ENCODE data around the gene NOMO2. TPM values are rescaled to one million over a fixed set of nuclear protein-coding genes. Genes with fewer than 3 reads are reported as not detected.
"Not testable (repeated sequence)": the region's sequence is repeated elsewhere in the genome, so short reads cannot be mapped to it uniquely, and the experiment has no call there.

The NOMO2 gene
- polyA plus RNA-seq, 1 experiment: 274 TPM

GRCh38 chr16:18571307-18571850 lies 9.5 kb upstream of the NOMO2 start:
- H3K27me3 ChIP-seq (ENCODE audit: control insufficient read depth, insufficient read depth, low read length); H3K36me3 ChIP-seq (ENCODE audit: control insufficient read depth, insufficient read depth, low read length); CTCF ChIA-PET; H3K4me3 ChIP-seq (ENCODE audit: low read depth, low read length); POLR2A ChIA-PET; DNase-seq (ENCODE audit: low read depth): not testable (repeated sequence)

DNA sequence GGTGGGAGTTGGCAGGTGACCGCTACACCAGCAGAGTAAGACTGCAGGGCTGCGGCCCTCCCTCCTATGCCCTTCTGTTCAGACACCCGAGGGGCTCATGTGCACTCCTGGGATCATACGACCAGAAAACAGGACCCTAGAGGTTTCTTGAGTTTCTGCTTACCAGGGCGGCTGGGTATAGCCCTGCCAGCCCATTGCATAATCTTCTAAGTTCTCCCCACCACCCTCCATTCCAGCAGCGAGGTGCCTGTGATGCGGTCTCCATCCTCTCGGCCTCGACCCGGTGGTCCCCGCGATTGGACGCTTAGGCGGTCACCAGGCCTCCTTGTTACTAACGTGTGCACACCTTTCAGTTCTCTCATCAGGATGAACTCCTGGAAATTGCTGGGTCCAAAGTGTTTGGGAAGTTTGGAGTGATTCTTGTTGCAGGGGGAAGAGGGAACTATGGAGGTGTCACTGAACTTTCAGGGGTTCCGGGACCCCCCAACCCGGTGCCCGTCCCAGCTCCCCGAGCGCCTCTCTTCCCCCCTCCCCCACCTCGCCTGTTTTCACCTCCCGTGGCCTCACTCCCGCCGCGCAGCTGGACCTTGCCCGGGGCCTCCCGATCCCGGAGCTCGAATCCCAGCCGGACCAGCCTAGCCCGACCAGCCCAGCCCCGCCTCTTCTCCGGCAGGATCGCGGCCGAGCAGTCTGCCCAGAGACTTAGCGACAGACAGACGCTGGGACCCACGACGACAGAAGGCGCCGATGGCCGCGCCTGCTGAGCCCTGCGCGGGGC lies 8.8 kb upstream of the NOMO2 start:
- peak overlapping the region; percentile 16 for H3K4me3 ChIP-seq (ENCODE audit: low read depth, low read length)
- H3K27me3 ChIP-seq (ENCODE audit: control insufficient read depth, insufficient read depth, low read length); H3K36me3 ChIP-seq (ENCODE audit: control insufficient read depth, insufficient read depth, low read length); POLR2A ChIA-PET; CTCF ChIA-PET; DNase-seq (ENCODE audit: low read depth): not testable (repeated sequence)

- POLR2A ChIA-PET; H3K27me3 ChIP-seq (ENCODE audit: control insufficient read depth, insufficient read depth, low read length); DNase-seq (ENCODE audit: low read depth); CTCF ChIA-PET; H3K36me3 ChIP-seq (ENCODE audit: control insufficient read depth, insufficient read depth, low read length): not testable (repeated sequence)
- H3K4me3 ChIP-seq (ENCODE audit: low read depth, low read length): peak overlapping the region; percentile 49
Observed at GRCh38 chr16:18560416-18561220, 1.3 kb downstream of the NOMO2 start.

- H3K27me3 ChIP-seq (ENCODE audit: control insufficient read depth, insufficient read depth, low read length); H3K4me3 ChIP-seq (ENCODE audit: low read depth, low read length); CTCF ChIA-PET; DNase-seq (ENCODE audit: low read depth); POLR2A ChIA-PET; H3K36me3 ChIP-seq (ENCODE audit: control insufficient read depth, insufficient read depth, low read length): not testable (repeated sequence)
Observed at GRCh38 chr16:18553671-18554070, 8.2 kb downstream of the NOMO2 start.

DNA sequence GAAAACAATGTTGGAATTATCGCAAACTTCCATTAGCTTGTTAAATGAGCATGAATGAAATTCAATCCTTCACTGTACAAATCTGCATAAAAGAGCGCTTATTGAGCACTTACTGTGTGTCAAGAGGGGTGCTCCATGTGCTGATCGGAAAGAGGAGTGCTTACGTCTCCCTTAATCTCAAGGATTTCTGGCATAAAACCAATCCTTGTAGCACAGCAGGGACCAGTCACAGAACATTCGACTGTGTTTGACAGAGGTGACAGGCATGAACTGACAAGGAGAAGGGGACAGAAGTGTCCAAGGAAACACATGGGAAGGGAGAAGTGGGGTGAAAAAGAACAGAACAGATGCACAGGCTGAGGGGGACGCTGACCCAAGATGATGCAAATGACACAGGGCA lies 14.5 kb downstream of the NOMO2 start:
- DNase-seq (ENCODE audit: low read depth); POLR2A ChIA-PET; CTCF ChIA-PET; H3K36me3 ChIP-seq (ENCODE audit: control insufficient read depth, insufficient read depth, low read length); H3K27me3 ChIP-seq (ENCODE audit: control insufficient read depth, insufficient read depth, low read length); H3K4me3 ChIP-seq (ENCODE audit: low read depth, low read length): not testable (repeated sequence)

DNA sequence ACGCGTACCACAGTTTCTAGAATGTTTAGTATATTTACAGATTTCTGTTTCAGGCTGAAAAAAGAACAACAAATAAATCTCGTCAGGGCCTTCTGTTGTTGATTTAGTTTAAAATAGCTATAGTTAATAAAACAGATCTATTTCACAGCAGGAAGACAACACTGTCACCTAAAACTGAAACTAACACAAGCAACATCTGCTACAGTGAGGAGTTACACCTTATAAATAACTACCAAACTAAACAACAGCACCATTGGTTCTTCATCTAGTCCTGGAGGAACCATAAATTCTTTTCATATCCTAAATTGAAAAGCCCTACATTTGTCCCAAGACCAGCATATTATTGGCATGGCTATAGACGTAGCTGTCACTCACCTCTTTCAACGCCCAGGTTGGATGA lies 15.0 kb downstream of the NOMO2 start:
- POLR2A ChIA-PET; CTCF ChIA-PET; H3K4me3 ChIP-seq (ENCODE audit: low read depth, low read length); DNase-seq (ENCODE audit: low read depth); H3K27me3 ChIP-seq (ENCODE audit: control insufficient read depth, insufficient read depth, low read length); H3K36me3 ChIP-seq (ENCODE audit: control insufficient read depth, insufficient read depth, low read length): not testable (repeated sequence)

DNA sequence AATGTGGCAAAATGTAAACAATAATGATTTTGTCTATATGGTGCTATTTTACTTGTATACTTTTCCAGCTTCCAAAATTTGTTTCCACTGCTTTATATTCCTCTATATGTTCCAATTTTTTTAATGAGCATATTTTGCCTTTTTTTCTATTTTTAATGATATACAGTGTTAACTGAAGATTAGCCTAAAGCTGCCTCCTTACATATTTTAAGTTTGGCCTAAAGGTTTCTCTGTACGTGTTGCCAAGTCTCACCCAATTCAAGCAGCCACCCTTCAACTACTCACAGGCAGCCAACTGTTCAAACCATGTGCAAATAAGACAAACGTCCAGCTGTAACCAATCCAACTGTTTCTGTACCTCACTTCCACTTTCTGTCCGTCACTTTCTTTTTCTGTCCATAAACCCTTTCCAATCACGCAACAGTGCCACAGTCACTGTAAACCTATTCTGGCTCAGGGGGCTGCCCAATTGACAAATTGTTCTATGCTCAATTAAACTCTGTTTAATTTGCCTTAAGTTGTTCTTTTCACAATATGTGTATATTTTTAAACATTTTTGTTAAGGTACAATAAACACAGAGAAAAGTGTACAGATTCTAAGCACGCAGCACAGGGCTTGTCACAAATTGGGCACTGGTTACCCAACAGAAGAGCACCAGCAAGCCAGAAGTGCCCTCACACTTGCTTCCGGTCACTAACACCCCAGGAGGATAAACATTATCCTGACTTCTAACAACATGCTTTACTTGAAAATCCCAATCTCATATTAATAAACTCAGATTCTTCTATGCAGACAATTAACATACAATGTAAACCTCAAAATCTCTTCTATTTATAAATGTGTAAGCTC lies 17.4 kb downstream of the NOMO2 start:
- POLR2A ChIA-PET; DNase-seq (ENCODE audit: low read depth); H3K36me3 ChIP-seq (ENCODE audit: control insufficient read depth, insufficient read depth, low read length); H3K27me3 ChIP-seq (ENCODE audit: control insufficient read depth, insufficient read depth, low read length); CTCF ChIA-PET; H3K4me3 ChIP-seq (ENCODE audit: low read depth, low read length): not testable (repeated sequence)

DNA sequence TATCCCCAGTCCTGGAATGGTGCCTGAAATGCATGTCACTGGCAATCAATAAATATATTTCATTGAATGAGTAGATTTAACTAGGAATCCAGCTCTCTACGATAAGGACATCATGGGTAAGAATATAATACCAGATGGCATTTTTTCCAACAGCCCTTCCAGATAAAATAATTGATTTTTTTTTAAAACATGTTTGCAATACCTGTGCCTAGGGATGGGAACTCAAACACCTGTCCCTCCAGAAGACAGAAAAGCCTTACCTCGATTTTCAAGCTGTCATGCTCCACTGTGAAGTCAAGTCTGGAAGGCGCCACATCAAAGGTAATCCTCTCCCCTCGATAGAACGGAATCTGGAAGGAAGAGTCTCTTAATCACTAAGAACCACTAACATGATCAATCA lies 20.0 kb downstream of the NOMO2 start:
- H3K36me3 ChIP-seq (ENCODE audit: control insufficient read depth, insufficient read depth, low read length); H3K27me3 ChIP-seq (ENCODE audit: control insufficient read depth, insufficient read depth, low read length); POLR2A ChIA-PET; H3K4me3 ChIP-seq (ENCODE audit: low read depth, low read length); CTCF ChIA-PET; DNase-seq (ENCODE audit: low read depth): not testable (repeated sequence)

- POLR2A ChIA-PET: not testable (repeated sequence)
Observed at GRCh38 chr16:18537004-18537403, 24.9 kb downstream of the NOMO2 start.

DNA sequence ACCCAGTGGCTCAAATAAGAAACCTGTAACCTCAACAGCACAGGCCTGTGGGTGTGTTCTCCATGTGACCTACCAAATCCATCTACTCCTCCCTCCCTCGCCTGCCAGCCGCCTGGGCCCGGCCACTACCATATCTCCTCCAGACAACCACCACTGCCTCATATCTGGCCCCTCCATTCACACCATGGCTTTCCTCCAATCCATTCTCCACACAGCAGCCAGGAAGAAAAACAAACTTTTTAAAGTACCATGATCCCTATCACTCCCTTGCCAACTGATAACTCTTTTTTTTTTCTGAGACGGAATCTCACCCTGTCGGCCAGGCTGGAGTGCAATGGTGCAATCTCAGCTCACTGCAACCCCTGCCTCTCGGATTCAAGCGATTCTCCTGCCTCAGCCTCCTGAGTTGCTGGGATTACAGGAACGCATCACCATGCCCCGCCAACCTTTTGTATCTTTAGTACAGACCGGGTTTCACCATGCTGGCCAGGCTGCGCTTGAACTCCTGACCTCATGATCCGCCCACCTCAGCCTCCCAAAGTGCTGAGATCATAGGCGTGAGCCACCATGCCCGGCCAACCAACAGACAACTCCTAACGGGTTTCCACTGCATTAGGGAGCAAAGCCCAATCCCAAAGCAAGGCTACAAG lies 26.3 kb downstream of the NOMO2 start:
- H3K4me3 ChIP-seq (ENCODE audit: low read depth, low read length); POLR2A ChIA-PET; H3K27me3 ChIP-seq (ENCODE audit: control insufficient read depth, insufficient read depth, low read length); H3K36me3 ChIP-seq (ENCODE audit: control insufficient read depth, insufficient read depth, low read length); CTCF ChIA-PET; DNase-seq (ENCODE audit: low read depth): not testable (repeated sequence)

More at GRCh38 chr16:18537004-18537403, 24.9 kb downstream of the NOMO2 start:
- DNase-seq (ENCODE audit: low read depth); H3K4me3 ChIP-seq (ENCODE audit: low read depth, low read length); H3K27me3 ChIP-seq (ENCODE audit: control insufficient read depth, insufficient read depth, low read length); CTCF ChIA-PET; H3K36me3 ChIP-seq (ENCODE audit: control insufficient read depth, insufficient read depth, low read length): not testable (repeated sequence)

- H3K36me3 ChIP-seq (ENCODE audit: control insufficient read depth, insufficient read depth, low read length); CTCF ChIA-PET; DNase-seq (ENCODE audit: low read depth); H3K27me3 ChIP-seq (ENCODE audit: control insufficient read depth, insufficient read depth, low read length); POLR2A ChIA-PET; H3K4me3 ChIP-seq (ENCODE audit: low read depth, low read length): not testable (repeated sequence)
Observed at GRCh38 chr16:18534308-18534707, 27.6 kb downstream of the NOMO2 start.

DNA sequence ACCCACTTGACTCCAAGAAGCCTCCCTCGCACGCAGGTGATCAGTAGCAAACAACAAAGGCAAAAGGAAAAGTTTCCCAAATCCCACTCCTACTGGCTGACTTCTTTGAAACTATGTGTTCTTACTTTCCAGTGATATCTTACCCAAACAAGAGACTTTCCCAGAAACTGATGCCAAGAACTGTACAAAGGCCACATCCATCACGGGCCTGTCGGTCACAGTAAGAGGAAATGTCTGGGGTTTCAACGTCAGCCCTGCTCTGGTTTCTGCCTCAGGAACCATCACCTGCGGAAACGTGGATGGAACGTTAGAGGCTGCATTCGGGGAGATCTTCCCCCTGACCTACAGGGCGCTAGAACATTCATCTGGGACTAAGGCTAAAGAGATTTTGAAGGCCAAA lies 30.6 kb downstream of the NOMO2 start:
- CTCF ChIA-PET; POLR2A ChIA-PET; DNase-seq (ENCODE audit: low read depth); H3K4me3 ChIP-seq (ENCODE audit: low read depth, low read length); H3K36me3 ChIP-seq (ENCODE audit: control insufficient read depth, insufficient read depth, low read length); H3K27me3 ChIP-seq (ENCODE audit: control insufficient read depth, insufficient read depth, low read length): not testable (repeated sequence)
